Esophagus muscularis mucosa (tissue), 4 donors: ENCODE data around the gene ZNF333. TPM values are rescaled to one million over a fixed set of nuclear protein-coding genes. Genes with fewer than 3 reads are reported as not detected.

Experiments
- DNase-seq: peaks from one replicate; pipeline ENCODE4 v3.0.0-alpha.2; 2017; ENCODE audit errors: extremely low spot score
- H3K27ac ChIP-seq, 4 donors: fragments of 200-600 bp; sonication (generic); replicated peaks in 1 of 4; 1 replicate in 3 of 4; 2 replicates in 1 of 4; pipeline ENCODE4 v1.5.1; 2016 to 2019; ENCODE audit warnings: mild to moderate bottlenecking in 1 of 4
- H3K27me3 ChIP-seq, 4 donors: fragments of 200-600 bp; sonication (generic); one replicate each; pipeline versions ENCODE4 v1.5.1 to v1.6.0; 2016 to 2019
- H3K36me3 ChIP-seq, 4 donors: fragments of 200-600 bp; sonication (generic); one replicate each; pipeline ENCODE4 v1.5.1; 2016 to 2019
- H3K4me1 ChIP-seq, 4 donors: fragments of 200-600 bp; sonication (generic); one replicate each; pipeline ENCODE4 v1.5.1; 2016 to 2019
- H3K4me3 ChIP-seq, 4 donors: fragments of 200-600 bp; sonication (generic); 1 replicate in 2 of 4; 2 replicates in 2 of 4; pipeline ENCODE4 v1.5.1; 2016 to 2019; ENCODE audit warnings: mild to moderate bottlenecking in 4 of 4, moderate library complexity in 1 of 4
- H3K9me3 ChIP-seq, 4 donors: fragments of 200-600 bp; sonication (generic); 1 replicate in 3 of 4; 2 replicates in 1 of 4; pipeline ENCODE4 v1.5.1; 2016 to 2019
- EP300 ChIP-seq: sonication (generic); formaldehyde crosslinking; IDR thresholded peaks from one replicate; pipeline ENCODE4 v1.6.1; 2017; ENCODE audit warnings: antibody characterized with exemption
- POLR2A ChIP-seq: fragments of 450-650 bp; IDR thresholded peaks from one replicate; pipeline ENCODE4 v1.6.1; 2017; ENCODE audit warnings: antibody characterized with exemption, moderate library complexity, mild to moderate bottlenecking, low read depth
- POLR2AphosphoS5 ChIP-seq, 2 donors: sonication (generic); formaldehyde crosslinking; IDR thresholded peaks; one replicate each; pipeline ENCODE4 v1.6.1; 2017; ENCODE audit warnings: antibody characterized with exemption in 2 of 2
- WGBS: methylation state at CpG from one replicate; pipeline ENCODE4 v1.1.5; 2018; 5-methylcytosine and 5-hydroxymethylcytosine counted together
- intact Hi-C: fragments of 100-400 bp; cut with DNase I; formaldehyde crosslinking; loops from one replicate; pipeline ENCODE4 v1.15.1; 2023
- total RNA-seq, 4 donors: library from RNA; depleted of rRNA; stranded (reverse); fragments of >200 nt; gene quantifications; one replicate each; pipeline versions ENCODE4 v1.1.0 to v1.2.1, GENCODE V29; 2016
- TF ChIP-seq, protein P1 (sequence below), 3 experiments: fragments of 200-600 bp in 2 of 3; fragments of 450-650 bp in 1 of 3; sonication (generic) in 2 of 3; IDR thresholded peaks; one replicate each; pipeline ENCODE4 v1.5.1; 2017 to 2019; ENCODE audit warnings: antibody characterized with exemption in 3 of 3, mild to moderate bottlenecking in 2 of 3, moderate library complexity in 1 of 3

ZNF333 gene
- total RNA-seq, 4 donors from 2014 or later, result 14.5 to 32.9 (median 25.4) TPM

- no peak overlapping the region for H3K27ac ChIP-seq
- WGBS, result 80% methylated on average over 8 of the region's 8 CpGs
- no peaks in the 10 kb centered on the region for H3K9me3 ChIP-seq
- intact Hi-C loops, result no loop called here
- no peak for DNase-seq
- TF ChIP-seq POLR2AphosphoS5 (IDR thresholded peaks at IDR 0.05) (no peak), POLR2A (no peak)
- TF ChIP-seq, protein P1, sequence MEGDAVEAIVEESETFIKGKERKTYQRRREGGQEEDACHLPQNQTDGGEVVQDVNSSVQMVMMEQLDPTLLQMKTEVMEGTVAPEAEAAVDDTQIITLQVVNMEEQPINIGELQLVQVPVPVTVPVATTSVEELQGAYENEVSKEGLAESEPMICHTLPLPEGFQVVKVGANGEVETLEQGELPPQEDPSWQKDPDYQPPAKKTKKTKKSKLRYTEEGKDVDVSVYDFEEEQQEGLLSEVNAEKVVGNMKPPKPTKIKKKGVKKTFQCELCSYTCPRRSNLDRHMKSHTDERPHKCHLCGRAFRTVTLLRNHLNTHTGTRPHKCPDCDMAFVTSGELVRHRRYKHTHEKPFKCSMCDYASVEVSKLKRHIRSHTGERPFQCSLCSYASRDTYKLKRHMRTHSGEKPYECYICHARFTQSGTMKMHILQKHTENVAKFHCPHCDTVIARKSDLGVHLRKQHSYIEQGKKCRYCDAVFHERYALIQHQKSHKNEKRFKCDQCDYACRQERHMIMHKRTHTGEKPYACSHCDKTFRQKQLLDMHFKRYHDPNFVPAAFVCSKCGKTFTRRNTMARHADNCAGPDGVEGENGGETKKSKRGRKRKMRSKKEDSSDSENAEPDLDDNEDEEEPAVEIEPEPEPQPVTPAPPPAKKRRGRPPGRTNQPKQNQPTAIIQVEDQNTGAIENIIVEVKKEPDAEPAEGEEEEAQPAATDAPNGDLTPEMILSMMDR (IDR thresholded peaks at IDR 0.05), result no peak
- peaks cover 90 to 100% (median 96%) of the 10 kb centered on the region in 4 donors for H3K36me3 ChIP-seq
- H3K27me3 ChIP-seq, result no peaks in the 10 kb centered on the region
- H3K4me3 ChIP-seq, result no peak overlapping the region
- no peaks in the 10 kb centered on the region for H3K4me1 ChIP-seq
These were observed 9.8 kb downstream of the ZNF333 start for GRCh38 chr19:14699641-14700040.

DNA sequence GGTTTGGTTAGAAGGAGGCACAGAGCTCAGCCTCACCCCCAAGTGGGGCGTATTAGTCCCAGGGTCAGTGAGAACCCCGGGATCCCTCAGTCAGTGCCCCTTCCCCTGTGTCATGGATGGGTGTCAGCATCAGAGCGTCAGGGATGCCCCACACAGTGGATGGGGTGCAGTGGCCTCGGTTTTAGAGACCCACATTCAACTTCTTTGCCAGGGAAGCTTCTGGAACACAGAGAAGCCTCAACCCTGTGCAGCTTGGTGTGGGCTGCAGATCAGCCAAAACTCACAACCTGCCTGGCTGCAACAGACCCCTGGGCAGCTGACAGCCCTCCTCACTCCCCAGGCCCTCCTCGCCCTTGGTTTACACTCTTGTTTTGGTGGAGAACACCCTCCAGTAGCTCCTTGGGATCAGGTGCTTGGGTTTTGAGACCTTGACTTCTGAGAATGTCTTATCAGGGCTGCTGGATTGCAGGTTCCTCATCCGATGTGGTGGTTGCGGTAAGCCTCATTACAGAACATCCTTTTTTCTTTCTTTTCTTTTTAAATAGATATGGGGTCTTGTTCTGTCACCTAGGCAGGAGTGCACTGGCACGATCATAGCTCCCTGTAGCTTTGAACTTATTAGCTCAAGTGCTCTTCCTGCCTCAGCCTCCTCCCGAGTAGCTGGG, 11.0 kb downstream of the ZNF333 start:
- Histone ChIP-seq H3K36me3 (peaks cover 91 to 100% (median 96%) of the 10 kb centered on the region in 4 donors), H3K9me3 (no peaks in the 10 kb centered on the region), H3K27ac (no peak overlapping the region), H3K4me1 (no peaks in the 10 kb centered on the region), H3K4me3 (no peak overlapping the region), H3K27me3 (no peaks in the 10 kb centered on the region)
- TF ChIP-seq POLR2A (no peak), POLR2AphosphoS5 (IDR thresholded peaks at IDR 0.05) (no peak), EP300 (no peak)
- TF ChIP-seq, protein P1 (IDR thresholded peaks at IDR 0.05), result no peak
- no peak for DNase-seq
- intact Hi-C loops, result no loop called here
- 96% methylated on average over 8 of the region's 9 CpGs for WGBS

DNA sequence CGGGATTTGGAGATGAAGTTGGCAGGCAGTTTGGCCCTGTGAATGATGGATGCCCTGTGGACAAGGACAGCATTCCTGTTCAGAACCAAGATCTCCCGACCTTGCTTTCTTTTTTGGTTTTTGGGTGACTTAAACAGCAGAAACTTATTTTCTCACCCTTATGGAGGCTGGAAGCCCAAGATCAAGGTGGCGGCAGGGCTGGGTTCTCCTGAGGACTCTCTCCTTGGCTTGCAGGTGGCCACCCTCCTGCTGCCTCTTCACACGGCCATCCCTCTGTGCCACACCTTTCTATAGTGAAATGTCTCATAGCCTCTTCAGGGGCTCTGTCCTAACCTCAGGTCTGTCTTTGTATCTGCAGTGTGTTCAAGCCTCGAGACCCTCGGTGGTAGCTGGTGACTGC, 14.0 kb downstream of the ZNF333 start:
- no peaks in the 10 kb centered on the region for H3K9me3 ChIP-seq
- no peaks in the 10 kb centered on the region for H3K27me3 ChIP-seq
- H3K4me1 ChIP-seq, result no peaks in the 10 kb centered on the region
- no peak overlapping the region for H3K4me3 ChIP-seq
- TF ChIP-seq POLR2AphosphoS5 (IDR thresholded peaks at IDR 0.05), result no peak
- no peak for TF ChIP-seq POLR2A
- TF ChIP-seq EP300, result no peak
- TF ChIP-seq, protein P1 (IDR thresholded peaks at IDR 0.05), result no peak
- no peak overlapping the region for H3K27ac ChIP-seq
- intact Hi-C loops, result no loop called here
- no peak for DNase-seq
- H3K36me3 ChIP-seq, result peaks cover 96 to 100% (median 97%) of the 10 kb centered on the region in 4 donors
- WGBS, result 100% methylated on average over 6 of the region's 6 CpGs

- TF ChIP-seq, protein P1 (IDR thresholded peaks at IDR 0.05), result no peak
- TF ChIP-seq EP300 (no peak), POLR2AphosphoS5 (IDR thresholded peaks at IDR 0.05) (no peak)
- H3K4me1 ChIP-seq, result no peaks in the 10 kb centered on the region
- peaks cover 97 to 100% (median 98%) of the 10 kb centered on the region in 4 donors for H3K36me3 ChIP-seq
- DNase-seq, result no peak
- no peaks in the 10 kb centered on the region for H3K27me3 ChIP-seq
- intact Hi-C loops, result no loop called here
- 86% methylated on average over 6 of the region's 6 CpGs for WGBS
- no peak overlapping the region for H3K4me3 ChIP-seq
- no peak overlapping the region for H3K27ac ChIP-seq
- no peaks in the 10 kb centered on the region for H3K9me3 ChIP-seq
These were observed 14.6 kb downstream of the ZNF333 start for GRCh38 chr19:14704450-14704849.

DNA sequence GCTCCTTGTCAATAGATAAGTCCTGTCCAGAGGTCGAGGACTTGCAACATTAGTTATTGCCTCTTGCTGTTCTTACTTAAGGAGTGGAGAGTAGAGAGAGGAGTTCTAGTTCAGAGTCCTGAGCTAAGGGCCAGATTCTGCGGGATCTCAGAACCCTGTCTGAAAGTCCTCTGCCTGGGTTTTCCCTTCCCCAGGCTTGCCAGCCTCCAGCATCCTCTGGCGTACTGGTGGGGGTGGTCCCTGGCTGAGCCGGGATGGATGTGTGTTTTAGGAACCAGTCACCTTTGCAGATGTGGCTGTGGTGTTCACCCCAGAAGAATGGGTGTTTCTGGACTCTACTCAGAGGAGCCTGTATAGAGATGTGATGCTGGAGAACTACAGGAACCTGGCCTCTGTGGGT, 26.0 kb downstream of the ZNF333 start:
- TF ChIP-seq EP300 (no peak), POLR2A (no peak), POLR2AphosphoS5 (IDR thresholded peaks at IDR 0.05) (no peak)
- TF ChIP-seq, protein P1 (IDR thresholded peaks at IDR 0.05), result no peak
- H3K4me3 ChIP-seq, result no peak overlapping the region
- no peaks in the 10 kb centered on the region for H3K4me1 ChIP-seq
- H3K36me3 ChIP-seq, result peaks cover 93 to 100% (median 97%) of the 10 kb centered on the region in 4 donors
- 100% methylated on average over 4 of the region's 4 CpGs for WGBS
- no peak overlapping the region for H3K27ac ChIP-seq
- intact Hi-C loops, result no loop called here
- H3K9me3 ChIP-seq, result peaks cover 11 to 96% (median 86%) of the 10 kb centered on the region in 4 donors
- no peak for DNase-seq
- no peaks in the 10 kb centered on the region for H3K27me3 ChIP-seq
